Mesenteric fat pad (tissue), 1 donor: ENCODE data around the gene FIG4. TPM values are rescaled to one million over a fixed set of nuclear protein-coding genes. Genes with fewer than 3 reads are reported as not detected.
"Not testable (repeated sequence)": the region's sequence is repeated elsewhere in the genome, so short reads cannot be mapped to it uniquely, and the experiment has no call there.

ENCODE experiments used
- DNase-seq: peaks from one replicate; pipeline ENCODE4 v3.0.0-alpha.2; 2020; ENCODE audit warnings: low spot score
- total RNA-seq: library from RNA; stranded (reverse); fragmentation: NEBNext Ultra II Directional; extraction: Animal tissue kit (Norgen Biotek cat#: 25700); gene quantifications from one replicate; pipeline ENCODE4 v1.2.1, GENCODE V29; 2021
- donor health status: DM: yes; HTN: yes; CAD: no.

FIG4 gene
- total RNA-seq, 1 donor from 2014 or later, result 17.9 TPM

- DNase-seq, result no peak
These were observed 68.2 kb downstream of the FIG4 start for GRCh38 chr6:109759098-109759955.

- DNase-seq, result no peak
These were observed 69.1 kb downstream of the FIG4 start for GRCh38 chr6:109760208-109760607.

- DNase-seq, result no peak
These were observed 71.1 kb downstream of the FIG4 start for GRCh38 chr6:109762166-109762565.

- no peak for DNase-seq
These were observed 71.8 kb downstream of the FIG4 start for GRCh38 chr6:109762769-109763441.

- no peak for DNase-seq
These were observed 75.1 kb downstream of the FIG4 start for GRCh38 chr6:109766167-109766566.

GRCh38 chr6:109767961-109768360 lies 76.9 kb downstream of the FIG4 start:
- no peak for DNase-seq

GRCh38 chr6:109768485-109768884 lies 77.4 kb downstream of the FIG4 start:
- no peak for DNase-seq

- no peak for DNase-seq
These were observed 78.1 kb downstream of the FIG4 start for GRCh38 chr6:109769213-109769612.

- no peak for DNase-seq
These were observed 79.0 kb downstream of the FIG4 start for GRCh38 chr6:109770047-109770446.

GRCh38 chr6:109770779-109771178 lies 79.7 kb downstream of the FIG4 start:
- DNase-seq, result no peak

GRCh38 chr6:109771939-109772755 lies 81.1 kb downstream of the FIG4 start:
- DNase-seq, result not testable (repeated sequence)

GRCh38 chr6:109772883-109773431 lies 81.9 kb downstream of the FIG4 start:
- no peak for DNase-seq

GRCh38 chr6:109781001-109781400 lies 89.9 kb downstream of the FIG4 start:
- no peak for DNase-seq

- no peak for DNase-seq
These were observed 91.4 kb downstream of the FIG4 start for GRCh38 chr6:109782491-109782999.

GRCh38 chr6:109783250-109783986 lies 92.3 kb downstream of the FIG4 start:
- DNase-seq, result no peak

GRCh38 chr6:109787312-109787711 lies 96.2 kb downstream of the FIG4 start:
- DNase-seq, result no peak

GRCh38 chr6:109788687-109789086 lies 97.6 kb downstream of the FIG4 start:
- no peak for DNase-seq

- no peak for DNase-seq
These were observed 99.0 kb downstream of the FIG4 start for GRCh38 chr6:109790131-109790530.

- DNase-seq, result no peak
These were observed 100.2 kb downstream of the FIG4 start for GRCh38 chr6:109791301-109791700.

GRCh38 chr6:109793021-109793420 lies 101.9 kb downstream of the FIG4 start:
- DNase-seq, result no peak

- no peak for DNase-seq
These were observed 102.7 kb downstream of the FIG4 start for GRCh38 chr6:109793792-109794191.
